Mesendoderm (in vitro differentiated cells): ENCODE results near the gene EDA.

Experiments
- DNase-seq: peaks from one replicate; pipeline ENCODE4 v3.0.0; 2013
- H2AK5ac ChIP-seq: 2 replicates; pipeline ENCODE4 v1.6.1; 2013; ENCODE audit warnings: low read length, inconsistent platforms
- H2BK120ac ChIP-seq: 2 replicates; pipeline ENCODE4 v1.6.1; 2013; ENCODE audit warnings: low read depth, mild to moderate bottlenecking, low read length, moderate library complexity, mixed read lengths
- H2BK15ac ChIP-seq: replicated peaks from 2 replicates; pipeline ENCODE4 v1.6.1; 2013; ENCODE audit warnings: low read depth, mild to moderate bottlenecking, moderate library complexity
- H2BK5ac ChIP-seq: 2 replicates; pipeline ENCODE4 v1.6.1; 2013; ENCODE audit warnings: low read length, inconsistent platforms
- H3K18ac ChIP-seq: 2 replicates; pipeline ENCODE4 v1.6.1; 2013; ENCODE audit warnings: mild to moderate bottlenecking, low read length, mixed read lengths
- H3K23ac ChIP-seq: one replicate; pipeline ENCODE4 v1.6.1; 2013; ENCODE audit warnings: low read length
- H3K27ac ChIP-seq: 2 replicates; pipeline ENCODE4 v1.5.1; 2013; ENCODE audit warnings: low read depth, mild to moderate bottlenecking, inconsistent platforms, low read length, moderate library complexity
- H3K27me3 ChIP-seq: 2 replicates; pipeline ENCODE4 v1.6.1; 2013; ENCODE audit warnings: low read length, control low read depth, mild to moderate bottlenecking, inconsistent platforms; ENCODE audit not compliant: insufficient read depth, poor library complexity
- H3K36me3 ChIP-seq: 2 replicates; pipeline ENCODE4 v1.6.1; 2013; ENCODE audit warnings: low read length, inconsistent platforms; ENCODE audit not compliant: control insufficient read depth, insufficient read depth
- H3K4ac ChIP-seq: one replicate; pipeline ENCODE4 v1.6.1; 2013; ENCODE audit warnings: low read depth, mild to moderate bottlenecking, low read length, moderate library complexity
- H3K4me1 ChIP-seq: 2 replicates; pipeline ENCODE4 v1.6.1; 2013; ENCODE audit warnings: low read depth, low read length, inconsistent platforms; ENCODE audit not compliant: control insufficient read depth
- H3K4me2 ChIP-seq: 2 replicates; pipeline ENCODE4 v1.6.1; 2013; ENCODE audit warnings: low read length
- H3K4me3 ChIP-seq: 2 replicates; pipeline ENCODE4 v1.5.1; 2013; ENCODE audit warnings: mild to moderate bottlenecking, low read length
- H3K56ac ChIP-seq: one replicate; pipeline ENCODE4 v1.6.1; 2013; ENCODE audit warnings: low read length
- H3K79me1 ChIP-seq: 2 replicates; pipeline ENCODE4 v1.6.1; 2013; ENCODE audit warnings: low read length, inconsistent platforms
- H3K79me2 ChIP-seq: 2 replicates; pipeline ENCODE4 v1.6.1; 2013; ENCODE audit warnings: mild to moderate bottlenecking, low read length; ENCODE audit not compliant: control insufficient read depth, insufficient read depth
- H3K9ac ChIP-seq: 2 replicates; pipeline ENCODE4 v1.6.1; 2013; ENCODE audit warnings: low read length, inconsistent platforms
- H4K5ac ChIP-seq: one replicate; pipeline ENCODE4 v1.6.1; 2013; ENCODE audit warnings: low read length
- H4K8ac ChIP-seq: one replicate; pipeline ENCODE4 v1.6.1; 2013; ENCODE audit warnings: low read depth, mild to moderate bottlenecking, control low read depth, low read length, moderate library complexity
- WGBS: extraction: QIAGEN DNeasy Blood & Tissue Kit; methylation state at CpG from one replicate; pipeline ENCODE4 v1.1.7; 2013; ENCODE audit warnings: low lambda C conversion rate, missing lambda C conversion rate; ENCODE audit not compliant: insufficient coverage; ENCODE audit errors: extremely low coverage; 5-methylcytosine and 5-hydroxymethylcytosine counted together

The EDA gene

DNA sequence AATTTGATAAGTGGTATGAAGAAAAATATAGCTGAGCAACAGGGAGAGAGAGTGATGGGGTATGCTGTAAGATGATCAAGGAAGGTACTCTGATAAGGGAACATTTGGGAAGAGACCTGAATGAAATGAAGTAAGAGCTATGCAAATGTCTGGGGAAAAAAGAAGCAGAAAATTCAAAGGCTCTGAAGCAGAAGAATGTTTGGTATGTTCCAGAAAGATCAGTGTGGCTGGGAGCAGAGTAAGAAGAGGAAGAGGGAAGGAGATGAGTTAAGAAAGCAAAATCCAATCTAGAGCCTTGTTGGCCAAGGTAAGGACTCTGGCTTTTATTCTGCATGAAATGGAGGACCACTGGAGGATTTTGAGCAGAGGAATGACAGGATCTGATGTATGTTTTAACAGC lies 343.8 kb downstream of the EDA start:
- DNase-seq, result peak; percentile 58
- no peaks in the 10 kb centered on the region for H3K4me1 ChIP-seq
- no peak overlapping the region for H3K9ac ChIP-seq
- no peaks in the 10 kb centered on the region for H3K36me3 ChIP-seq
- H3K27ac ChIP-seq, result no peak overlapping the region
- no peak overlapping the region for H3K56ac ChIP-seq
- H3K4me2 ChIP-seq, result no peak overlapping the region
- no peak overlapping the region for H3K4me3 ChIP-seq
- H2BK120ac ChIP-seq, result no peak overlapping the region
- no peak overlapping the region for H4K5ac ChIP-seq
- H2AK5ac ChIP-seq, result no peak overlapping the region
- H3K79me2 ChIP-seq, result no peaks in the 10 kb centered on the region
- H3K4ac ChIP-seq, result no peak overlapping the region
- no peak overlapping the region for H3K18ac ChIP-seq
- no peak overlapping the region for H2BK15ac ChIP-seq
- H2BK5ac ChIP-seq, result no peak overlapping the region
- H3K79me1 ChIP-seq, result no peaks in the 10 kb centered on the region
- H4K8ac ChIP-seq, result no peak overlapping the region
- no peak overlapping the region for H3K23ac ChIP-seq
- H3K27me3 ChIP-seq, result no peaks in the 10 kb centered on the region

DNA sequence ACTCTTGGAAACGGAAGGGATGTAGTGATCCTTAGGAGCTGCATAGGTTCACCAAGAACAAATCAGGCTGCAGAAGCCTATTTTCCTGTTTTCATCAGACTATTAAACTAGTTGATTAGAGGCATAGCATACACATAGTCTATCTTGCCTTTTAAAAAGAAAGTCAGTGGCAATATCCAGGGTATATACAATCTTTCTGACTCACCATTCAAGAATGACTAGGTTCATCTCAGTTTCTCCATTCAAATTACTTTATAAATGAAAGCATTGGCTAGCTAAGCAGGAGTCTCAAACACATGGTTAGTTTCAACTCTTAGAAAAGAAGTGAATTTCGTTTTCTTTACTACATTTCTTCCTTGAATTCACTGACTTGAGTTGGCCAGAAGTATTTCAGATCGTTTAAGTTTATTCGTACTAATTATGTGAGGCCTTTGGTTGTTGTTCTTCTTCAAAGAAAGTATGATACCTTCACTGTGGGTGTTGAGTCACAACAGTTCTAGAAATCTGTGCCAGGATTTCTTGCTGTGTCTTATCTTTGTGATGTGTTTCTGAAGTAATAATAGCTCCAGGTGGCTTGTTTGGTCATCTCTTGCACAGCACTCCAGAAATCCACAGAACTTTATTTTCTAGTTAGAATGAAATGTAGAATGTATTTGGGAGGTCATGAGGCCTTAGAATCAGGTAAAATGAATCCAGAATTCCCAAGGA lies 345.6 kb downstream of the EDA start:
- H3K4me3 ChIP-seq, result no peak overlapping the region
- H2BK5ac ChIP-seq, result no peak overlapping the region
- no peak overlapping the region for H3K18ac ChIP-seq
- no peak overlapping the region for H3K4me2 ChIP-seq
- no peaks in the 10 kb centered on the region for H3K79me1 ChIP-seq
- H3K4me1 ChIP-seq, result no peaks in the 10 kb centered on the region
- no peak overlapping the region for H2AK5ac ChIP-seq
- H4K5ac ChIP-seq, result no peak overlapping the region
- H3K27me3 ChIP-seq, result no peaks in the 10 kb centered on the region
- DNase-seq, result no peak
- no CpG with 5 or more reads among the region's 4 CpGs for WGBS
- no peak overlapping the region for H3K4ac ChIP-seq
- H3K9ac ChIP-seq, result no peak overlapping the region
- H3K23ac ChIP-seq, result no peak overlapping the region
- H3K36me3 ChIP-seq, result no peaks in the 10 kb centered on the region
- H2BK120ac ChIP-seq, result no peak overlapping the region
- no peak overlapping the region for H4K8ac ChIP-seq
- no peaks in the 10 kb centered on the region for H3K79me2 ChIP-seq
- no peak overlapping the region for H3K27ac ChIP-seq
- H3K56ac ChIP-seq, result no peak overlapping the region
- H2BK15ac ChIP-seq, result no peak overlapping the region

DNA sequence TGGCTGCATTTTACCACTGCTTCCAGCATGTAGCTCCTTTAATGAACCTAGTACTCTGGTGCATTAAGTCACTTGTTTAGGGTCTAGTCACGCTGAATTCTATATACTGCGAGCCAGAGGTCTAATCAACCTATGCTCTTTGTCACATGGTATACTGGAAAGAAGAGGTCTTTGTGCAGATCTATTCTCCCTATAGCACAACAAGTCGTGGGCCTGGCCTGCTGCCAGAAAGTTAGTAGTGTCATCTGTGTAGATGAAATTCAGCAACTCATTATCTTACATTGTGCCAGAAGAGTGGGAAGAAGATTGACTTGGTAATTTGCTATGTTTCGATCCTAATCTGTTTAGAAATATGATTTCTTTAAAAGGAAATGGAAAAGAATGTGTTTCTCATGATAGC lies 353.0 kb downstream of the EDA start:
- Histone ChIP-seq H3K23ac (no peak overlapping the region), H3K56ac (no peak overlapping the region), H2AK5ac (no peak overlapping the region), H4K8ac (no peak overlapping the region), H3K36me3 (no peaks in the 10 kb centered on the region), H2BK120ac (no peak overlapping the region), H3K27ac (no peak overlapping the region), H3K9ac (no peak overlapping the region), H3K4ac (no peak overlapping the region), H3K18ac (no peak overlapping the region), H4K5ac (no peak overlapping the region), H3K4me2 (no peak overlapping the region), H3K79me2 (no peaks in the 10 kb centered on the region), H3K4me1 (no peaks in the 10 kb centered on the region), H3K27me3 (no peaks in the 10 kb centered on the region), H3K4me3 (no peak overlapping the region), H2BK5ac (no peak overlapping the region), H3K79me1 (no peaks in the 10 kb centered on the region), H2BK15ac (no peak overlapping the region)
- DNase-seq, result no peak
- no CpG with 5 or more reads among the region's 4 CpGs for WGBS

DNA sequence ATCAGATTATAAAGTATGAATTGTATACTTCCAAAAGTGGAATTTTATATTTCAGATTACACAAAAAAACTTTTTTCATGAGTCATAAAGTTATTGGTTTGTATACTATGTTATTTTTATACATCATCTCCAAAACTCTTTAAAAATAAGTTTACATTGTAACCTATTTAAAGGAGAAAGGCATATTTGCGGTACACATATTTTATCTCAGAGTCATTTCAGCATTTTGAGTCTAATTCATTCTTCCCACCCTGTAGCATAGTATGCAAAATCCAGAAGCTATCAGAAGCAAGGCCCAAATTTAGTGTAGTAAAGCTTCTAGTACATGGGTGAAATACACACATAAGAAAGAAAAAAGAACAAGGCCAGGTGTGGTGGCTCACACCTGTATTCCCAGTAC lies 353.5 kb downstream of the EDA start:
- Histone ChIP-seq H3K9ac (no peak overlapping the region), H3K56ac (no peak overlapping the region), H3K36me3 (no peaks in the 10 kb centered on the region), H2BK120ac (no peak overlapping the region), H4K5ac (no peak overlapping the region), H3K23ac (no peak overlapping the region), H3K79me1 (no peaks in the 10 kb centered on the region), H2BK5ac (no peak overlapping the region), H3K18ac (no peak overlapping the region), H3K4me1 (no peaks in the 10 kb centered on the region), H3K4me2 (no peak overlapping the region), H3K27ac (no peak overlapping the region), H3K4me3 (no peak overlapping the region), H3K4ac (no peak overlapping the region), H4K8ac (no peak overlapping the region), H3K79me2 (no peaks in the 10 kb centered on the region), H2AK5ac (no peak overlapping the region), H3K27me3 (no peaks in the 10 kb centered on the region), H2BK15ac (no peak overlapping the region)
- no peak for DNase-seq
- no CpG with 5 or more reads among the region's 1 CpG for WGBS

DNA sequence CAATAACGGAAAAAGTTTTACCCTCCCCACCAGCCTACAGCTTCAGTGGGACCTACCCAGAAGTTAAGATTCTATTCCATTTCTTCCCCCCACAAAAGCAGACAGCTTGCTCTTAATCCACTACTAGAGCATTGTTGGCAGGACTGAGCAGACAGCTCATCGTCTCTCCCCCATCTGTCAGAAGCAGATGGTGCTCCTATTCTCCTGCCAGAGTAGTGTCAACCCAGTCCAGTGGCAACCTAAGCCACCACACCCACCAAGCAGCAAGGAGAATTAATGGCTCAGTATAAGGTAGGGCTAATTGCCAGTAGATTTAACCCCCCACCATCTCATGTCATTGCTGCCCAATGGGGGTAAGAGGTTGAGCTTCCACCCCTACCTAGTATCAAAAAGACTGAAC lies 371.8 kb downstream of the EDA start:
- WGBS, result no CpG with 5 or more reads among the region's 2 CpGs
- Histone ChIP-seq H2BK120ac (no peak overlapping the region), H3K4me3 (no peak overlapping the region), H4K8ac (no peak overlapping the region), H3K27ac (no peak overlapping the region), H3K79me1 (no peaks in the 10 kb centered on the region), H4K5ac (no peak overlapping the region), H3K23ac (no peak overlapping the region), H3K27me3 (no peaks in the 10 kb centered on the region), H3K36me3 (no peaks in the 10 kb centered on the region), H3K4ac (no peak overlapping the region), H2AK5ac (no peak overlapping the region), H3K79me2 (no peaks in the 10 kb centered on the region), H3K4me2 (no peak overlapping the region), H3K9ac (no peak overlapping the region), H3K18ac (no peak overlapping the region), H2BK5ac (no peak overlapping the region), H3K4me1 (no peaks in the 10 kb centered on the region), H3K56ac (no peak overlapping the region), H2BK15ac (no peak overlapping the region)
- DNase-seq, result peak; percentile 11

DNA sequence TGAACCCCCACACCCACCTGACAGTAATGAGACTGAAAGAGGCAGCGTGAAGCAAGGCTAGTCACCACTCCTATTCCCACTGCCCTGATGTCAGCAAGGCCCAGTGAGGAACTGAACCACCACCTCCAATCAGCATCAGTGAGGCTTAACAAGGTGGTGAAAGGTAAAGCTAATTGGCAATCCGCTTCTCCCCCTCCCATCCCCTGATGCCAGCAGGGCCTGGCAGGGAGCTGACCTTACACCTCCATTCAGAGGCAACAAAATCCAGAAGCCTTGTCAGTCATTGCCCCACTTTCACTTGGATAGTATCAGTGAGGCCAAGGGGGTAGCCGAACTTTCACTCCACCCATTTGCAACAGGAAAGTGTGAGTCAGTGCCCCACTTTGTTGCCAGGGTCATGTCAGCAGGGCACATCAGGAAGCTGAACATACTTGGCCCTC lies 373.1 kb downstream of the EDA start:
- Histone ChIP-seq H3K4ac (no peak overlapping the region), H2AK5ac (no peak overlapping the region), H3K79me1 (no peaks in the 10 kb centered on the region), H3K27ac (no peak overlapping the region), H3K79me2 (no peaks in the 10 kb centered on the region), H2BK120ac (no peak overlapping the region), H2BK15ac (no peak overlapping the region), H3K27me3 (no peaks in the 10 kb centered on the region), H3K18ac (no peak overlapping the region), H4K5ac (no peak overlapping the region), H3K4me1 (no peaks in the 10 kb centered on the region), H4K8ac (no peak overlapping the region), H3K56ac (no peak overlapping the region), H3K4me2 (no peak overlapping the region), H3K36me3 (no peaks in the 10 kb centered on the region), H3K23ac (no peak overlapping the region), H2BK5ac (no peak overlapping the region), H3K4me3 (no peak overlapping the region), H3K9ac (no peak overlapping the region)
- WGBS, result no CpG with 5 or more reads among the region's 3 CpGs
- DNase-seq, result peak; percentile 18
